Calu3 (cell line): Measurements from ENCODE around the gene ZNF799. TPM values are rescaled to one million over a fixed set of nuclear protein-coding genes. Genes with fewer than 3 reads are reported as not detected.
"Not testable (repeated sequence)": the region's sequence is repeated elsewhere in the genome, so short reads cannot be mapped to it uniquely, and the experiment has no call there.

Source experiments
- BruUV-seq: library from RNA; stranded (reverse); fragments of 400-500 nt; replicated peaks from 2 replicates; lab custom pipeline; 2021; lab: Mats Ljungman, UMichigan
- CTCF ChIA-PET: fragments of 300-600 bp; sonication (Branson Sonifier 250); formaldehyde crosslinking; loops from one replicate; lab custom pipeline; 2022; ENCODE audit warnings: antibody characterized with exemption; lab: Charles Lee
- DNase-seq: peaks from one replicate; pipeline ENCODE4 v3.0.0; 2022
- H3K27ac Mint-ChIP-seq: one replicate; pipeline ENCODE4 v1.8.0; 2022; ENCODE audit warnings: mixed read lengths; ENCODE audit not compliant: unreplicated experiment
- H3K27me3 Mint-ChIP-seq: one replicate; pipeline ENCODE4 v1.8.0; 2022; ENCODE audit warnings: mixed read lengths; ENCODE audit not compliant: unreplicated experiment
- H3K36me3 Mint-ChIP-seq: one replicate; pipeline ENCODE4 v1.8.0; 2022; ENCODE audit warnings: mild to moderate bottlenecking, moderate library complexity, mixed read lengths; ENCODE audit not compliant: insufficient read depth, unreplicated experiment
- H3K4me1 Mint-ChIP-seq: one replicate; pipeline ENCODE4 v1.8.0; 2022; ENCODE audit warnings: mild to moderate bottlenecking, low read depth, mixed read lengths; ENCODE audit not compliant: unreplicated experiment
- H3K4me3 Mint-ChIP-seq: one replicate; pipeline ENCODE4 v1.8.0; 2022; ENCODE audit warnings: mild to moderate bottlenecking, low read depth, moderate library complexity, mixed read lengths; ENCODE audit not compliant: unreplicated experiment
- H3K9me3 Mint-ChIP-seq: one replicate; pipeline ENCODE4 v1.8.0; 2022; ENCODE audit warnings: low read depth, mixed read lengths; ENCODE audit not compliant: unreplicated experiment
- CTCF ChIP-seq: fragments of 200-600 bp; IDR thresholded peaks from one replicate; pipeline ENCODE4 v1.8.0; 2022; ENCODE audit warnings: antibody characterized with exemption; ENCODE audit not compliant: unreplicated experiment
- intact Hi-C: fragments of 100-400 bp; cut with micrococcal nuclease; formaldehyde crosslinking; loops from one replicate; pipeline ENCODE4 v1.10.0; 2022; ENCODE audit not compliant: unreplicated experiment
- total RNA-seq: library from RNA; stranded (reverse); gene quantifications from 2 replicates; pipeline ENCODE4 v1.2.3, GENCODE V29; 2022

Gene ZNF799
- total RNA-seq, 1 experiment from 2014 or later, result 5.1 TPM

DNA sequence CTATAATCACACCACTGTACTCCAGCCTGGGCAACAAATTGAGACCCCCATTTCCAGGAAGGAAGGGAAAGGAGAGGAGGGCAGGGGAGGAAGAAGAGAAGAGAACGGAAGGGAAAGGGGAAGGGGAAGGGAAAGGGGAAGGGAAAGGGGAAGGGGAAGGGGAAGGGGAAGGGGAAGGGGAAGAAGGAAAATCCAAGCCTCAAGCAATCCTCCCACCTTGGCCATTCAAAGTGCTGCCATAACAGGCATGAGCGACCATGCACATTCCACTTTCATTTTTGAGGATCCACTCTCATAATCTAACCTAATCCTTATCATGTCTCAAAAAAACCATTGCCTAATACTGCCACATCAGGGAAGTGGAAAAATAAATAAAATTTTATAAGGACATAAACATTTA lies 14.7 kb downstream of the ZNF799 start:
- BruUV-seq, H3K9me3 Mint-ChIP-seq, H3K36me3 Mint-ChIP-seq: not testable (repeated sequence)

DNA sequence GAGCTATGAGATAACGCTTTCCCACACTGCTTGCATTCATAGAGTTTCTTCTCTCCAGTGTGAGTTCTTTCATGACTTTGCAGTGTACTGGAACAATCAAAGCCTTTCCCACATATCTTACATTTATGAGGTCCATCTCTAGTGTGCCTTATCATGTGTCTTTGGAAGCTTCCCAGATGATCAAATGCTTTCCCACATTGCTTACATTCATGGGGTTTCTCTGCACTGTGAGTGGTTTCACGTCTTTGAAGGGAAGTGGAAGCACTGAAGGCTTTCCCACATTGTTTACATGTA lies 20.7 kb downstream of the ZNF799 start:
- TF ChIP-seq CTCF, result no peak
- Mint-ChIP-seq H3K9me3 (peaks cover 11% of the 10 kb centered on the region), H3K4me1 (no peaks in the 10 kb centered on the region), H3K4me3 (no peak overlapping the region), H3K27ac (no peak overlapping the region), H3K27me3 (no peaks in the 10 kb centered on the region), H3K36me3 (no peaks in the 10 kb centered on the region)
- intact Hi-C loops, result no loop called here
- no peak for DNase-seq
- CTCF ChIA-PET, result no interaction called here
- no TSS peak for BruUV-seq

More for the DNA sequence above, 14.7 kb downstream of the ZNF799 start:
- H3K27ac Mint-ChIP-seq, CTCF ChIA-PET, DNase-seq, H3K4me3 Mint-ChIP-seq, intact Hi-C loops, H3K27me3 Mint-ChIP-seq, H3K4me1 Mint-ChIP-seq: not testable (repeated sequence)

- intact Hi-C loops, result no loop called here
- no peak for DNase-seq
- BruUV-seq, result no TSS peak
- Mint-ChIP-seq H3K36me3 (no peaks in the 10 kb centered on the region), H3K4me3 (no peak overlapping the region), H3K4me1 (no peaks in the 10 kb centered on the region), H3K9me3 (peaks cover 11% of the 10 kb centered on the region), H3K27ac (no peak overlapping the region), H3K27me3 (no peaks in the 10 kb centered on the region)
- CTCF ChIA-PET, result no interaction called here
- TF ChIP-seq CTCF, result no peak
Measured at GRCh38 chr19:12379732-12380443, 21.2 kb downstream of the ZNF799 start.

- H3K27me3 Mint-ChIP-seq, result no peaks in the 10 kb centered on the region
- intact Hi-C loops, result no loop called here
- no peak overlapping the region for H3K27ac Mint-ChIP-seq
- TF ChIP-seq CTCF, result no peak
- BruUV-seq, result no TSS peak
- peaks cover 15% of the 10 kb centered on the region for H3K9me3 Mint-ChIP-seq
- no peak for DNase-seq
- CTCF ChIA-PET, result no interaction called here
- no peak overlapping the region for H3K4me3 Mint-ChIP-seq
- H3K4me1 Mint-ChIP-seq, result no peaks in the 10 kb centered on the region
- no peaks in the 10 kb centered on the region for H3K36me3 Mint-ChIP-seq
Measured at GRCh38 chr19:12374026-12374425, 27.0 kb downstream of the ZNF799 start.
